Measurements from ENCODE around the gene LRCH2. TPM values are rescaled to one million over a fixed set of nuclear protein-coding genes. Genes with fewer than 3 reads are reported as not detected.

Gene LRCH2
- total and polyA plus RNA-seq, 2 of the 4 experiments (the other 2 are of a cell fraction) = 2.6 to 4.3 TPM

- Histone ChIP-seq H3K79me1 (ENCODE audit: low read depth in 1 of 2, low read length in 2 of 2) (no peaks in the 10 kb centered on the region), H3K14ac (replicated peaks; ENCODE audit: low read depth, low read length) (no peak overlapping the region), H4K20me1 (ENCODE audit: insufficient read depth, low read length) (no peaks in the 10 kb centered on the region), H3K27ac (ENCODE audit: insufficient read depth, low read length) (no peak overlapping the region), H2BK120ac (ENCODE audit: low read depth, low read length) (no peak overlapping the region), H2BK20ac (ENCODE audit: low read depth, low read length) (no peak overlapping the region), H3K36me3 (ENCODE audit: control insufficient read depth, insufficient read depth, low read length) (peaks cover under 1% of the 10 kb centered on the region; the same call in 1 of the 2 replicates), H3K23ac (ENCODE audit: low read depth, low read length) (no peak overlapping the region), H3K4me1 (ENCODE audit: control insufficient read depth, insufficient read depth, low read length) (no peaks in the 10 kb centered on the region), H3K56ac (ENCODE audit: extremely low read depth, insufficient read depth, low read length) (no peak overlapping the region), H2BK5ac (ENCODE audit: low read depth, low read length, poor library complexity, severe bottlenecking) (no peak overlapping the region), H3K4me2 (ENCODE audit: low read depth, low read length) (no peak overlapping the region), H3K9ac (ENCODE audit: low read depth, low read length) (no peak overlapping the region), H3K18ac (ENCODE audit: low read depth, low read length) (no peak overlapping the region), H4K5ac (ENCODE audit: low read depth, low read length) (no peak overlapping the region), H4K8ac (ENCODE audit: low read depth in 2 of 2, low read length in 2 of 2) (no peak overlapping the region), H3K4ac (ENCODE audit: low read depth, low read length) (no peak overlapping the region), H2AK5ac (ENCODE audit: low read depth, low read length) (no peak overlapping the region), H4K91ac (ENCODE audit: insufficient read depth, low read depth, low read length) (no peak overlapping the region), H3K4me3 (ENCODE audit: insufficient read depth, low read depth, low read length) (no peak overlapping the region), H3K9me1 (ENCODE audit: insufficient read depth, low read length) (no peaks in the 10 kb centered on the region), H2AFZ (replicated peaks; ENCODE audit: low read length, poor library complexity) (no peak overlapping the region), H3K27me3 (ENCODE audit: control insufficient read depth, insufficient read depth, low read length) (no peaks in the 10 kb centered on the region; the same call in 1 of the 2 replicates), H2BK15ac (ENCODE audit: low read depth, low read length) (no peak overlapping the region), H2AK9ac (replicated peaks; ENCODE audit: low read depth, low read length, poor library complexity) (no peak overlapping the region), H3K9me3 (ENCODE audit: control insufficient read depth, insufficient read depth, low read length) (no peaks in the 10 kb centered on the region)
- ChIA-PET POLR2A (ENCODE audit: unreplicated experiment) (no interaction called here), CTCF (no interaction called here)
- no peak for DNase-seq
- intact Hi-C loops (cut with micrococcal nuclease) = no loop called here
- no TSS peak for BruUV-seq (replicated peaks)
- no peak for ATAC-seq (ENCODE audit: low read depth)
- in situ Hi-C loops (cut with MboI; ENCODE audit: low sequenced_read_pairs) = no loop called here
- TF ChIP-seq MAFK (IDR thresholded peaks at IDR 0.05; ENCODE audit: low read depth, low read length) (no peak), RFX5 (IDR thresholded peaks at IDR 0.05; ENCODE audit: low read depth, low read length) (no peak), MXI1 (IDR thresholded peaks at IDR 0.05; ENCODE audit: borderline replicate concordance, low read depth, low read length) (no peak), POLR2A (IDR thresholded peaks at IDR 0.05; ENCODE audit: low read depth, low read length) (no peak), ELK1 (IDR thresholded peaks at IDR 0.05; ENCODE audit: borderline replicate concordance, low read depth, low read length) (no peak), CTCF (conservative IDR thresholded peaks at IDR 0.05; ENCODE audit: low read depth, low read length) (no peak), BHLHE40 (IDR thresholded peaks at IDR 0.05; ENCODE audit: low read depth, low read length) (no peak), RCOR1 (IDR thresholded peaks at IDR 0.05; ENCODE audit: insufficient replicate concordance, low read length) (no peak), RAD21 (IDR thresholded peaks at IDR 0.05; ENCODE audit: low read length) (no peak), SMC3 (IDR thresholded peaks at IDR 0.05; ENCODE audit: low read depth, low read length) (no peak), FOS (IDR thresholded peaks at IDR 0.05; ENCODE audit: low read depth, low read length) (no peak), CEBPB (IDR thresholded peaks at IDR 0.05; ENCODE audit: low read depth, low read length) (no peak), CHD1 (IDR thresholded peaks at IDR 0.05; ENCODE audit: low read depth, low read length) (no peak), USF2 (IDR thresholded peaks at IDR 0.05; ENCODE audit: low read depth, low read length) (no peak)
- no CpG with 5 or more reads among the region's 1 CpG for WGBS, 2 experiments (ENCODE audit: extremely low coverage in 2 of 2, insufficient read length in 1 of 2)
- dilution Hi-C loops (cut with HindIII; ENCODE audit: low sequenced_read_pairs, unreplicated experiment) = no loop called here
These were observed 140.7 kb downstream of the LRCH2 start for GRCh38 chrX:115093191-115093590.
